ENCODE data around the gene EIF3C. TPM values are rescaled to one million over a fixed set of nuclear protein-coding genes. Genes with fewer than 3 reads are reported as not detected.

Gene EIF3C
- total and polyA plus RNA-seq, 2 experiments from 2014 or later: 334 to 1,247 TPM

Small RNAs within 50 kb of the gene (microRNA-seq; reads per million reads assigned to microRNA genes)
- not detected for gene MIR6862-2

Small RNAs within 50 kb of the gene (small RNA-seq; reads per million reads assigned to genes)
- gene MIR6862-2 (ENCODE audit: low replicate concordance): not detected

Other genes with a start within 250 kb of the EIF3C start
- gene NPIPB7, start 239.1 kb upstream of the EIF3C start, total RNA-seq (2014; rRNA removed; shearing (Covaris generic)): 0.24 TPM in 1 of 2 replicates, not detected in the other
- gene NPIPB7, start 239.1 kb upstream of the EIF3C start, polyA plus RNA-seq (2016; fragmentation: Nextera tagmentation; extraction: Ambion mirVana): 0.45 and 0.52 TPM in 2 replicates
- gene CLN3, start 219.4 kb upstream of the EIF3C start, total RNA-seq (2014; rRNA removed; shearing (Covaris generic)): 16.6 and 31.4 TPM in 2 replicates
- 17.8 and 18.1 TPM in 2 replicates for gene CLN3, start 219.4 kb upstream of the EIF3C start, polyA plus RNA-seq (2016; fragmentation: Nextera tagmentation; extraction: Ambion mirVana)
- gene APOBR, start 216.8 kb upstream of the EIF3C start, total RNA-seq (2014; rRNA removed; shearing (Covaris generic)): 0.07 TPM in 1 of 2 replicates, not detected in the other
- gene APOBR, start 216.8 kb upstream of the EIF3C start, polyA plus RNA-seq (2016; fragmentation: Nextera tagmentation; extraction: Ambion mirVana): not detected in 2 replicates
- gene IL27, start 204.6 kb upstream of the EIF3C start, total RNA-seq (2014; rRNA removed; shearing (Covaris generic)): not detected in 2 replicates
- gene IL27, start 204.6 kb upstream of the EIF3C start, polyA plus RNA-seq (2016; fragmentation: Nextera tagmentation; extraction: Ambion mirVana): not detected in 2 replicates
- 0.03 TPM in 1 of 2 replicates, not detected in the other for gene NUPR1, start 172.5 kb upstream of the EIF3C start, total RNA-seq (2014; rRNA removed; shearing (Covaris generic))
- 0.48 and 0.75 TPM in 2 replicates for gene NUPR1, start 172.5 kb upstream of the EIF3C start, polyA plus RNA-seq (2016; fragmentation: Nextera tagmentation; extraction: Ambion mirVana)
- 10.0 and 10.8 TPM in 2 replicates for gene SGF29, start 157.5 kb upstream of the EIF3C start, total RNA-seq (2014; rRNA removed; shearing (Covaris generic))
- gene SGF29, start 157.5 kb upstream of the EIF3C start, polyA plus RNA-seq (2016; fragmentation: Nextera tagmentation; extraction: Ambion mirVana): 17.6 and 20.0 TPM in 2 replicates
- 0.12 and 0.17 TPM in 2 replicates for gene SULT1A2, start 114.4 kb upstream of the EIF3C start, total RNA-seq (2014; rRNA removed; shearing (Covaris generic))
- 0.34 TPM in 1 of 2 replicates, not detected in the other for gene SULT1A2, start 114.4 kb upstream of the EIF3C start, polyA plus RNA-seq (2016; fragmentation: Nextera tagmentation; extraction: Ambion mirVana)
- gene SULT1A1, start 101.4 kb upstream of the EIF3C start, total RNA-seq (2014; rRNA removed; shearing (Covaris generic)): 1.7 and 3.5 TPM in 2 replicates
- gene SULT1A1, start 101.4 kb upstream of the EIF3C start, polyA plus RNA-seq (2016; fragmentation: Nextera tagmentation; extraction: Ambion mirVana): 2.2 and 2.4 TPM in 2 replicates
- gene NPIPB8, start 73.4 kb upstream of the EIF3C start, total RNA-seq (2014; rRNA removed; shearing (Covaris generic)): 0.14 TPM in 1 of 2 replicates, not detected in the other
- gene NPIPB8, start 73.4 kb upstream of the EIF3C start, polyA plus RNA-seq (2016; fragmentation: Nextera tagmentation; extraction: Ambion mirVana): not detected in 2 replicates
- gene NPIPB9, start 40.3 kb downstream of the EIF3C start, total RNA-seq (2014; rRNA removed; shearing (Covaris generic)): 6.2 and 9.9 TPM in 2 replicates
- 0.71 and 2.1 TPM in 2 replicates for gene NPIPB9, start 40.3 kb downstream of the EIF3C start, polyA plus RNA-seq (2016; fragmentation: Nextera tagmentation; extraction: Ambion mirVana)
- gene ATXN2L, start 111.5 kb downstream of the EIF3C start, total RNA-seq (2014; rRNA removed; shearing (Covaris generic)): 192 TPM in 2 replicates
- gene ATXN2L, start 111.5 kb downstream of the EIF3C start, polyA plus RNA-seq (2016; fragmentation: Nextera tagmentation; extraction: Ambion mirVana): 132 and 134 TPM in 2 replicates
- 162 and 192 TPM in 2 replicates for gene TUFM, start 134.9 kb downstream of the EIF3C start, total RNA-seq (2014; rRNA removed; shearing (Covaris generic))
- gene TUFM, start 134.9 kb downstream of the EIF3C start, polyA plus RNA-seq (2016; fragmentation: Nextera tagmentation; extraction: Ambion mirVana): 246 and 248 TPM in 2 replicates
- 17.2 and 27.5 TPM in 2 replicates for gene SH2B1, start 152.4 kb downstream of the EIF3C start, total RNA-seq (2014; rRNA removed; shearing (Covaris generic))
- gene SH2B1, start 152.4 kb downstream of the EIF3C start, polyA plus RNA-seq (2016; fragmentation: Nextera tagmentation; extraction: Ambion mirVana): 12.2 and 13.6 TPM in 2 replicates
- 0.08 and 0.73 TPM in 2 replicates for gene ATP2A1, start 167.0 kb downstream of the EIF3C start, total RNA-seq (2014; rRNA removed; shearing (Covaris generic))
- 3.2 and 4.0 TPM in 2 replicates for gene ATP2A1, start 167.0 kb downstream of the EIF3C start, polyA plus RNA-seq (2016; fragmentation: Nextera tagmentation; extraction: Ambion mirVana)
- 25.2 and 27.2 TPM in 2 replicates for gene RABEP2, start 213.8 kb downstream of the EIF3C start, total RNA-seq (2014; rRNA removed; shearing (Covaris generic))
- 11.8 and 13.0 TPM in 2 replicates for gene RABEP2, start 213.8 kb downstream of the EIF3C start, polyA plus RNA-seq (2016; fragmentation: Nextera tagmentation; extraction: Ambion mirVana)
- gene CD19, start 220.5 kb downstream of the EIF3C start, total RNA-seq (2014; rRNA removed; shearing (Covaris generic)): 0.83 TPM in 1 of 2 replicates, not detected in the other
- gene CD19, start 220.5 kb downstream of the EIF3C start, polyA plus RNA-seq (2016; fragmentation: Nextera tagmentation; extraction: Ambion mirVana): 1.9 and 2.3 TPM in 2 replicates
- gene NFATC2IP, start 239.5 kb downstream of the EIF3C start, total RNA-seq (2014; rRNA removed; shearing (Covaris generic)): 64.2 and 65.4 TPM in 2 replicates
- 22.8 and 23.5 TPM in 2 replicates for gene NFATC2IP, start 239.5 kb downstream of the EIF3C start, polyA plus RNA-seq (2016; fragmentation: Nextera tagmentation; extraction: Ambion mirVana)

Measured in GM23338 (cell line).